Peyer's patch (tissue), 4 donors: ENCODE measurements around the gene ZW10. TPM values are rescaled to one million over a fixed set of nuclear protein-coding genes. Genes with fewer than 3 reads are reported as not detected.

Source experiments
- DNase-seq, 3 donors: peaks; one replicate each; pipeline ENCODE4 v3.0.0-alpha.2; 2017 to 2019
- H3K27ac ChIP-seq, 4 donors: fragments of 200-600 bp; sonication (generic); one replicate each; pipeline ENCODE4 v1.5.1; 2016 to 2019
- H3K27me3 ChIP-seq, 2 donors: fragments of 200-600 bp; sonication (generic); one replicate each; pipeline ENCODE4 v1.5.1; 2019
- H3K36me3 ChIP-seq, 3 donors: fragments of 200-600 bp; sonication (generic); one replicate each; pipeline ENCODE4 v1.5.1; 2016 to 2019
- H3K4me1 ChIP-seq, 4 donors: fragments of 200-600 bp; sonication (generic); one replicate each; pipeline ENCODE4 v1.5.1; 2016 to 2019
- H3K4me3 ChIP-seq, 4 donors: fragments of 200-600 bp; sonication (generic); 1 replicate in 3 of 4; 2 replicates in 1 of 4; pipeline ENCODE4 v1.5.1; 2016 to 2019; ENCODE audit warnings: mild to moderate bottlenecking in 1 of 4
- H3K9me3 ChIP-seq, 4 donors: fragments of 200-600 bp; sonication (generic); one replicate each; pipeline ENCODE4 v1.5.1; 2016 to 2019; ENCODE audit warnings: mild to moderate bottlenecking in 1 of 4
- CTCF ChIP-seq, 6 experiments: fragments of 450-650 bp in 4 of 6; fragments of 200-600 bp in 2 of 6; sonication (generic) in 1 of 6; IDR thresholded peaks; one replicate each; pipeline ENCODE4 v1.5.1; 2017 to 2019; ENCODE audit warnings: antibody characterized with exemption in 6 of 6, mild to moderate bottlenecking in 3 of 6, moderate library complexity in 1 of 6
- POLR2A ChIP-seq, 2 donors: fragments of 450-650 bp; IDR thresholded peaks; one replicate each; pipeline ENCODE4 v1.5.1; 2017; ENCODE audit warnings: antibody characterized with exemption in 2 of 2, mild to moderate bottlenecking in 2 of 2, moderate library complexity in 2 of 2
- total RNA-seq, 4 donors: library from RNA; depleted of rRNA; stranded (reverse); fragments of >200 nt; gene quantifications; one replicate each; pipeline ENCODE4 v1.1.0, GENCODE V29; 2016

The ZW10 gene
- 10 to 100 TPM in 2 of 4 donors, 1 to 10 TPM in 2; 8.7 to 25.6 (median 9.7) TPM for total RNA-seq

GRCh38 chr11:113773416-113774173 lies at the start of gene ZW10:
Gene ZW10, minus strand, starts transcription at chr11:113773692. Its CDS starts 26 bp downstream, at chr11:113773666.
- H3K27ac ChIP-seq = peak within 1 kb of the TSS; percentile 63 to 76 (median 70)
- TF ChIP-seq POLR2A (IDR thresholded peaks at IDR 0.05) = peak; percentile 9 to 42
- peak; percentile 66 to 93 (median 86) for TF ChIP-seq CTCF (IDR thresholded peaks at IDR 0.05)
- peaks cover 0 to 3% (median 0%) of the 10 kb centered on the region in 3 donors for H3K36me3 ChIP-seq

GRCh38 chr11:113818426-113818825 lies 44.9 kb upstream of the ZW10 start:
- Histone ChIP-seq H3K36me3 (peaks cover 0 to 42% (median 0%) of the 10 kb centered on the region in 3 donors), H3K27ac (no peak overlapping the region)
- no peak for DNase-seq

More at GRCh38 chr11:113773416-113774173, at the start of gene ZW10:
- peak within 1 kb of the TSS; percentile 60 to 74 (median 66) for H3K4me3 ChIP-seq
- no peaks in the 10 kb centered on the region for H3K9me3 ChIP-seq
- H3K27me3 ChIP-seq = no peaks in the 10 kb centered on the region
- DNase-seq = peak; percentile 93 to 98 (median 97)
- peaks cover 0 to 12% (median 0%) of the 10 kb centered on the region in 4 donors for H3K4me1 ChIP-seq

DNA sequence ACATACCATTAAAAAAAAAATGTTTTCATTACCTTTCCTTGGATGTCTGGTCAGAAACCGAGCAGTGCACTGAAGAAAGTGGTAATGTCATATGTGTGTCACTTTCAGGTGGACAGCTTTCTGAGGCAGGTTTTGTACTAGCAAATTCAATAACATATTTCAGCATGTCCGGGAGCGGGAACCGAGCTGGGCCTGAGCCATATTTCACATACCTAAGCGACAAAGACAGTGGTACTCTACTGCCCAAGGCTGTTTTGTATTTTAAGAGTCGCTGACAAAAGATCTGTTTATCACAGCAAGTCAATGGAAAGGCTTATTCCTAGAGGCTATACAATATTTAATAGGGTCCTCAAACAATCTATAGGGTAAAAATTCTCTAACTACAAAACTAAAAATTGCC lies 44.1 kb upstream of the ZW10 start:
- H3K27ac ChIP-seq = no peak overlapping the region
- no peaks in the 10 kb centered on the region for H3K4me1 ChIP-seq
- TF ChIP-seq CTCF (IDR thresholded peaks at IDR 0.05) (no peak), POLR2A (IDR thresholded peaks at IDR 0.05) (no peak)
- no peak for DNase-seq
- no peak overlapping the region for H3K4me3 ChIP-seq
- peaks cover 0 to 34% (median 0%) of the 10 kb centered on the region in 3 donors for H3K36me3 ChIP-seq
- H3K27me3 ChIP-seq = no peaks in the 10 kb centered on the region
- no peaks in the 10 kb centered on the region for H3K9me3 ChIP-seq

More at GRCh38 chr11:113818426-113818825, 44.9 kb upstream of the ZW10 start:
- TF ChIP-seq CTCF (IDR thresholded peaks at IDR 0.05) (no peak), POLR2A (IDR thresholded peaks at IDR 0.05) (no peak)
- Histone ChIP-seq H3K9me3 (no peaks in the 10 kb centered on the region), H3K4me1 (no peaks in the 10 kb centered on the region), H3K4me3 (no peak overlapping the region), H3K27me3 (no peaks in the 10 kb centered on the region)

DNA sequence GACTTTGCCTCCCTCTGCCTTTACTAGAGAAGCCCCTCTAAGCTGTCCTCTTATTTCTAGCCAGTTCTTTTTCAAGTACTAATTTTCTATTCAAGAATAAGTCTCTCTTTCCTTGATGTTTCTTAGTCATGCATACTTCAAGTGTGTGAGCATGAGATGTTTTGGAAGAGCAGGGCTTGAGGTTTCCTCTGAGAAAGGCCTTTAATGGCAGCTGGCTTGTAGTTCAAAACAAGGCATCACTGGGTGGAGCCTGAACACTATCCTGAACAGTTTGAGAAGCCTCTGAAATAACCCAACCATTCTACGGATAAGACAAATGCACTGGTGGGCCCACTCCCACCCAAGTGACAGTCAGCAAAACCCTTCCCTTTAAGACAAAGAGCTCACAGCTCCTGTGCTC lies 43.7 kb upstream of the ZW10 start:
- Histone ChIP-seq H3K9me3 (no peaks in the 10 kb centered on the region), H3K27me3 (no peaks in the 10 kb centered on the region), H3K27ac (no peak overlapping the region), H3K36me3 (peaks cover 0 to 34% (median 0%) of the 10 kb centered on the region in 3 donors), H3K4me1 (no peaks in the 10 kb centered on the region), H3K4me3 (no peak overlapping the region)
- TF ChIP-seq CTCF (IDR thresholded peaks at IDR 0.05) = no peak
- TF ChIP-seq POLR2A (IDR thresholded peaks at IDR 0.05) = no peak
- DNase-seq = no peak

DNA sequence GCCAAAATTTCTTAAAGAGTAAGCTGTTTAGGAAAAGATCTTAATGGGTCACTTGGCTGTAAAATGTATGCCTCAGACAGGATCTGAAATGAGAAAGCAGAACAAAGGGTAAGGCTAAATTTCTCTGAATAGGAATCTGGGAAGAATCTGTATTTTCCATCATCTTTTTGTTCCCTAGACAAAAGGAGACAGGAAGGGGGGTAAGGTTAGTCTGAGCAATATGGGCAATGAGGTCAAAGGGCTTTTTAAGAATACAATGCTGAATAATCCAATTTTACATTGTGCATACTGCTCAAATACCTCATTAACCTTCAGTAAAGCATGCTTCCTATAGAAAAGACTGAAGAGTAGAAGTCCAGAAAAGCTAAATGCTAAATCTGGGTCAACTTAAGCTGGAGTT lies 40.7 kb upstream of the ZW10 start:
- no peak for DNase-seq
- H3K27me3 ChIP-seq = no peaks in the 10 kb centered on the region
- no peaks in the 10 kb centered on the region for H3K9me3 ChIP-seq
- H3K4me1 ChIP-seq = no peaks in the 10 kb centered on the region
- no peak overlapping the region for H3K4me3 ChIP-seq
- peaks cover 0 to 29% (median 0%) of the 10 kb centered on the region in 3 donors for H3K36me3 ChIP-seq
- H3K27ac ChIP-seq = no peak overlapping the region
- TF ChIP-seq POLR2A (IDR thresholded peaks at IDR 0.05) = no peak

GRCh38 chr11:113808931-113809330 lies 35.4 kb upstream of the ZW10 start:
- peaks cover 0 to 58% (median 3%) of the 10 kb centered on the region in 3 donors for H3K36me3 ChIP-seq

More at GRCh38 chr11:113808931-113809330, 35.4 kb upstream of the ZW10 start:
- no peak overlapping the region for H3K4me3 ChIP-seq
- H3K9me3 ChIP-seq = no peaks in the 10 kb centered on the region
- DNase-seq = no peak
- no peak overlapping the region for H3K27ac ChIP-seq
- no peaks in the 10 kb centered on the region for H3K27me3 ChIP-seq
- H3K4me1 ChIP-seq = no peaks in the 10 kb centered on the region
- TF ChIP-seq POLR2A (IDR thresholded peaks at IDR 0.05) (no peak), CTCF (IDR thresholded peaks at IDR 0.05) (no peak)
